ENCODE results near the gene TCOF1. TPM values are rescaled to one million over a fixed set of nuclear protein-coding genes. Genes with fewer than 3 reads are reported as not detected.

TCOF1 gene
- total and polyA plus RNA-seq, 2 of the 8 experiments (the other 6 are each of a cell fraction or from before 2014, with no cell fraction given), result 35.9 to 170 TPM

DNA sequence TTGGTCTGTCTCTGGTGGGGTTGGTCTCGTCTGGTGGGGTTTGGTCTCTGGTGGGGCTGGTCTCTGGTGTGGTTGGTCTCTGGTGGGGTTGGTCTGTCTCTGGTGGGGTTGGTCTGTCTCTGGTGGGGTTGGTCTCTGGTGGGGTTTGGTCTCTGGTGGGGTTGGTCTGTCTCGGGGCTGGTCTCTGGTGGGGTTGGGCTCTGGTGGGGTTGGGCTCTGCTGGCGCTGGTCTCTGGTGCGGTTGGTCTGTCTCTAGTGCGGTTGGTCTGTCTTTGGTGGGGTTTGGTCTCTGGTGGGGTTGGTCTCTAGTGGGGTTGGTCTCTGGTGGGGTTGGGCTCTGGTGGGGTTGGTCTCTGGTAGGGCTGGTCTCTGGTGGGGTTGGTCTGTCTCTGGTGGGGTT, 71.5 kb downstream of the TCOF1 start (continued):
- TF ChIP-seq CREB1 (IDR thresholded peaks at IDR 0.05) (no peak), TBP (IDR thresholded peaks at IDR 0.05; ENCODE audit: low read depth, low read length) (no peak), EZH2 (IDR thresholded peaks at IDR 0.05; ENCODE audit: low read depth, low read length, severe bottlenecking) (no peak), POU5F1 (IDR thresholded peaks at IDR 0.05; ENCODE audit: low read depth, low read length) (no peak), RFX5 (IDR thresholded peaks at IDR 0.05; ENCODE audit: borderline replicate concordance, low read depth, low read length) (no peak)
